ENCODE results near the gene GABRB1. TPM values are rescaled to one million over a fixed set of nuclear protein-coding genes. Genes with fewer than 3 reads are reported as not detected.

GABRB1 gene
- total and polyA plus RNA-seq, 2 of the 8 experiments (the other 6 are each of a cell fraction or from before 2014, with no cell fraction given): 0.22 to 0.38 TPM

GRCh38 chr4:47203593-47203992 lies 172.2 kb downstream of the GABRB1 start:
- POLR2A ChIA-PET (ENCODE audit: partially characterized antibody): no interaction called here
- Histone ChIP-seq H3K4me3 (ENCODE audit: extremely low read depth in 1 of 4, insufficient read depth in 2 of 4, low read depth in 3 of 4, low read length in 4 of 4) (no peak overlapping the region), H3K23me2 (ENCODE audit: low read depth, low read length) (no peaks in the 10 kb centered on the region), H3K14ac (ENCODE audit: insufficient read length) (no peak overlapping the region), H2AFZ (ENCODE audit: low read length) (no peak overlapping the region), H3K4me1 (replicated peaks in 1 of 4; ENCODE audit: control insufficient read depth in 3 of 4, insufficient read depth in 4 of 4, low read length in 3 of 4) (peaks cover 0 to 6% (median 0%) of the 10 kb centered on the region in 4 experiments; a peak in 2 of 7 replicates), H4K20me1 (replicated peaks in 1 of 2; ENCODE audit: control insufficient read depth in 1 of 2, insufficient read depth in 2 of 2, low read length in 2 of 2) (no peaks in the 10 kb centered on the region), H2BK120ac (replicated peaks; ENCODE audit: low read depth, low read length) (no peak overlapping the region), H3K79me2 (ENCODE audit: control insufficient read depth in 1 of 2, insufficient read depth in 2 of 2, low read length in 2 of 2) (no peaks in the 10 kb centered on the region), H3K4me2 (ENCODE audit: insufficient read depth in 1 of 2, low read depth in 2 of 2, low read length in 2 of 2) (no peak overlapping the region), H3K56ac (replicated peaks; ENCODE audit: insufficient read length, low read depth, low read length) (no peak overlapping the region), H3K4ac (replicated peaks; ENCODE audit: insufficient read length, low read depth, low read length) (no peak overlapping the region), H3K27me3 (replicated peaks in 1 of 4; ENCODE audit: control insufficient read depth in 3 of 4, extremely low read depth in 1 of 4, insufficient read depth in 3 of 4, low read length in 3 of 4) (no peaks in the 10 kb centered on the region), H4K8ac (ENCODE audit: extremely low read depth, insufficient read depth, low read length) (no peak overlapping the region), H3K79me1 (ENCODE audit: low read depth, low read length) (no peaks in the 10 kb centered on the region), H3K18ac (ENCODE audit: extremely low read depth, low read length) (no peak overlapping the region), H3K23ac (ENCODE audit: insufficient read length) (no peak overlapping the region), H2BK5ac (ENCODE audit: low read depth, low read length) (no peak overlapping the region), H4K5ac (ENCODE audit: insufficient read length, low read depth, low read length) (no peak overlapping the region), H3K27ac (ENCODE audit: low read depth, low read length) (no peak overlapping the region), H2AK5ac (ENCODE audit: low read depth, low read length) (no peak overlapping the region), H2BK12ac (ENCODE audit: low read depth, low read length) (no peak overlapping the region), H3K9ac (replicated peaks in 1 of 4; ENCODE audit: extremely low read depth in 1 of 4, low read depth in 3 of 4, low read length in 3 of 4) (no peak overlapping the region), H3K36me3 (ENCODE audit: control insufficient read depth in 2 of 4, insufficient read depth in 4 of 4, low read length in 3 of 4) (no peaks in the 10 kb centered on the region), H4K91ac (replicated peaks; ENCODE audit: insufficient read length, low read length) (no peak overlapping the region), H3K9me3 (ENCODE audit: insufficient read depth in 2 of 2, low read depth in 1 of 2, low read length in 1 of 2) (no peaks in the 10 kb centered on the region), H2BK15ac (ENCODE audit: low read length) (no peak overlapping the region), H2BK20ac (ENCODE audit: low read length) (no peak overlapping the region)
- WGBS, 2 experiments (ENCODE audit: extremely low coverage in 1 of 2, insufficient coverage in 1 of 2, insufficient read length in 1 of 2, insufficient replicate concordance in 2 of 2, low coverage in 1 of 2, low lambda C conversion rate in 2 of 2, missing lambda C conversion rate in 1 of 2): 97% methylated on average over 2 of the region's 2 CpGs; no CpG with 5 or more reads in 1 of the 2 experiments
- TF ChIP-seq GABPA (IDR thresholded peaks at IDR 0.05; ENCODE audit: borderline replicate concordance, insufficient read depth, low read length) (no peak), HDAC2 (IDR thresholded peaks at IDR 0.05; ENCODE audit: borderline replicate concordance in 1 of 2, low read depth in 2 of 2, low read length in 2 of 2) (no peak), SAP30 (IDR thresholded peaks at IDR 0.05; ENCODE audit: insufficient read depth, insufficient replicate concordance, low read length) (no peak), CHD2 (IDR thresholded peaks at IDR 0.05; ENCODE audit: low read length) (no peak), SP2 (IDR thresholded peaks at IDR 0.05; ENCODE audit: low read length) (no peak), RBBP5 (IDR thresholded peaks at IDR 0.05; ENCODE audit: borderline replicate concordance, low read depth, low read length) (no peak), BCL11A (IDR thresholded peaks at IDR 0.05; ENCODE audit: low read depth in 2 of 2, low read length in 2 of 2) (no peak), PHF8 (conservative IDR thresholded peaks at IDR 0.05; ENCODE audit: low read depth, low read length) (no peak), SP4 (IDR thresholded peaks at IDR 0.05; ENCODE audit: low read length) (no peak), EZH2 (IDR thresholded peaks at IDR 0.05; ENCODE audit: low read depth, low read length, severe bottlenecking) (no peak)
- no peak for FAIRE-seq
- no peak for DNase-seq (ENCODE audit: low read depth in 1 of 2, low spot score in 2 of 2)
- CTCF ChIA-PET (ENCODE audit: partially characterized antibody): no interaction called here

All from H1 (cell line).